ENCODE results near the gene SLC7A10. TPM values are rescaled to one million over a fixed set of nuclear protein-coding genes. Genes with fewer than 3 reads are reported as not detected.

The SLC7A10 gene
- polyA plus RNA-seq, 1 donor, result 20.9 TPM

Other genes with a start within 250 kb of the SLC7A10 start
- 34.4 TPM for gene RHPN2, start 161.0 kb downstream of the SLC7A10 start, polyA plus RNA-seq
- gene GPATCH1, start 144.7 kb downstream of the SLC7A10 start, polyA plus RNA-seq, result 11.9 TPM
- gene WDR88, start 93.7 kb downstream of the SLC7A10 start, polyA plus RNA-seq, result 0.54 TPM
- 37.8 TPM for gene LRP3, start 31.5 kb downstream of the SLC7A10 start, polyA plus RNA-seq
- gene CEBPA, start 76.7 kb upstream of the SLC7A10 start, polyA plus RNA-seq, result 125 TPM
- 62.9 TPM for gene CEBPG, start 147.9 kb upstream of the SLC7A10 start, polyA plus RNA-seq

Data from large intestine (tissue), 1 donor.